Activated naive CD8-positive, alpha-beta T cell treated with anti-CD3 and anti-CD28 coated beads for 36 hours (primary cell): ENCODE measurements around the gene ZYX. TPM values are rescaled to one million over a fixed set of nuclear protein-coding genes. Genes with fewer than 3 reads are reported as not detected.
"Not testable (repeated sequence)": the region's sequence is repeated elsewhere in the genome, so short reads cannot be mapped to it uniquely, and the experiment has no call there.

Source experiments
- DNase-seq: peaks from one replicate; pipeline ENCODE4 v3.0.0; 2021
- H3K27ac Mint-ChIP-seq: one replicate; pipeline ENCODE4 v1.8.0; 2022; ENCODE audit warnings: mild to moderate bottlenecking, moderate library complexity, mixed read lengths
- H3K27me3 Mint-ChIP-seq: one replicate; pipeline ENCODE4 v1.8.0; 2022; ENCODE audit warnings: mild to moderate bottlenecking, mixed read lengths
- H3K36me3 Mint-ChIP-seq: one replicate; pipeline ENCODE4 v1.8.0; 2021; ENCODE audit warnings: mild to moderate bottlenecking, mixed read lengths
- H3K4me1 Mint-ChIP-seq: one replicate; pipeline ENCODE4 v1.8.0; 2021; ENCODE audit warnings: mixed read lengths
- H3K4me3 Mint-ChIP-seq: one replicate; pipeline ENCODE4 v1.8.0; 2022; ENCODE audit warnings: mild to moderate bottlenecking, moderate library complexity, mixed read lengths
- H3K9me3 Mint-ChIP-seq: one replicate; pipeline ENCODE4 v1.8.0; 2022; ENCODE audit warnings: mixed read lengths
- total RNA-seq, 2 experiments: library from RNA; stranded (reverse); gene quantifications; one replicate each; pipeline ENCODE4 v1.2.3, GENCODE V29; 2021

ZYX gene
- total RNA-seq, 2 experiments from 2014 or later = 116 to 118 TPM

GRCh38 chr7:143411976-143412708, 31.0 kb downstream of the ZYX start:
- no peak for DNase-seq

GRCh38 chr7:143413123-143413522, 32.0 kb downstream of the ZYX start:
- DNase-seq = no peak
- H3K27me3 Mint-ChIP-seq = no peaks in the 10 kb centered on the region
- H3K4me3 Mint-ChIP-seq = no peak overlapping the region
- no peaks in the 10 kb centered on the region for H3K36me3 Mint-ChIP-seq
- H3K4me1 Mint-ChIP-seq = peaks cover 37% of the 10 kb centered on the region
- no peaks in the 10 kb centered on the region for H3K9me3 Mint-ChIP-seq
- no peak overlapping the region for H3K27ac Mint-ChIP-seq

More at GRCh38 chr7:143411976-143412708, 31.0 kb downstream of the ZYX start:
- H3K9me3 Mint-ChIP-seq = no peaks in the 10 kb centered on the region
- peaks cover 1% of the 10 kb centered on the region for H3K36me3 Mint-ChIP-seq
- H3K27ac Mint-ChIP-seq = no peak overlapping the region
- H3K27me3 Mint-ChIP-seq = no peaks in the 10 kb centered on the region
- H3K4me1 Mint-ChIP-seq = peaks cover 46% of the 10 kb centered on the region
- no peak overlapping the region for H3K4me3 Mint-ChIP-seq

GRCh38 chr7:143415209-143415608, 34.1 kb downstream of the ZYX start:
- H3K27me3 Mint-ChIP-seq, DNase-seq, H3K4me3 Mint-ChIP-seq, H3K36me3 Mint-ChIP-seq, H3K9me3 Mint-ChIP-seq, H3K27ac Mint-ChIP-seq: not testable (repeated sequence)
- peaks cover 29% of the 10 kb centered on the region for H3K4me1 Mint-ChIP-seq

GRCh38 chr7:143415742-143416397, 34.7 kb downstream of the ZYX start:
- Mint-ChIP-seq H3K4me3 (no peak overlapping the region), H3K9me3 (peaks cover 7% of the 10 kb centered on the region), H3K36me3 (peaks cover 5% of the 10 kb centered on the region), H3K27me3 (no peaks in the 10 kb centered on the region), H3K4me1 (peaks cover 24% of the 10 kb centered on the region), H3K27ac (no peak overlapping the region)
- DNase-seq = no peak

GRCh38 chr7:143416565-143417149, 35.5 kb downstream of the ZYX start:
- Mint-ChIP-seq H3K9me3 (peaks cover 7% of the 10 kb centered on the region), H3K27me3 (no peaks in the 10 kb centered on the region), H3K36me3 (peaks cover 5% of the 10 kb centered on the region), H3K4me3 (no peak overlapping the region), H3K4me1 (peaks cover 18% of the 10 kb centered on the region), H3K27ac (no peak overlapping the region)
- DNase-seq = no peak

GRCh38 chr7:143417734-143418383, 36.7 kb downstream of the ZYX start:
- Mint-ChIP-seq H3K36me3 (peaks cover 5% of the 10 kb centered on the region), H3K9me3 (peaks cover 7% of the 10 kb centered on the region), H3K27me3 (no peaks in the 10 kb centered on the region), H3K4me3 (no peak overlapping the region), H3K4me1 (peaks cover 16% of the 10 kb centered on the region), H3K27ac (no peak overlapping the region)
- no peak for DNase-seq

DNA sequence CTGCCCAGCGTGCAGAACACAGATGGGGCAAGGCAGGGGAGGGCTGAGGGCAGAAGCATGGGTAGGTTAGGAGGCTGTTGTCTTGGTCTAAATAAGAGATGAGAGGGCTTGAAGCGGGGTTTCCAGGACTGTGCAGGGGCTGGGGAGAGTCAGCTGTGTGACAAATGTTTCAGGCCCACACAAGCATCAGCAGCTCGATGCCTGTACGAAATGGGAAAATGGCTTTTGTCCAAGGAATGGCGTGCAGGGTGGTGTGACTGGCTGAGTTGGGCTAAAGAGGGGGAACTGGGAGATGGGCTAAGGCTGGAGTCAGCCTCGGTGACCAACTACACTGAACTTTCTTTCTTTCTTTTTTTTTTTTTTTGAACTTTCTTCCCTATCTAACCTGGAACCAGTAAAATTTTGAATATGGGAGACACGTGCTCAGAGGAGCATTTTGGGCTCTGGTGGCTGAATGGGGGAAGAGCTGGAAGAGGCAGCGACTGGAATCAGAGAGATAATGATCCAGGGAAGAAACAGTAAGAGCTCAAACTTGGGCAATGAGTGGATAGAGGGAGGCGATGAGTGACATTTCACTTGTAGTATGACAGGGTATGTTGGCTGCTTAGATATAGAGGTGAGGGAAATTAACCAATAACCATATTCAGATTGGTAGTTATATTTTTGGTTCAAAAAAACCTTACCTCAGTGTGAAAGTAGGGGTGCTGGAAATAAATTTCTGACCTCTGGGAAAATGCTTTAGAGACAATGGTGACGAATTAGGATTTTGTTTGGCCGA, 37.7 kb downstream of the ZYX start:
- Mint-ChIP-seq H3K4me3 (no peak overlapping the region), H3K4me1 (peaks cover 12% of the 10 kb centered on the region), H3K36me3 (peaks cover 5% of the 10 kb centered on the region), H3K27ac (no peak overlapping the region), H3K27me3 (no peaks in the 10 kb centered on the region), H3K9me3 (peaks cover 7% of the 10 kb centered on the region)
- no peak for DNase-seq

GRCh38 chr7:143419880-143420279, 38.7 kb downstream of the ZYX start:
- Mint-ChIP-seq H3K4me3 (no peak overlapping the region), H3K27me3 (no peaks in the 10 kb centered on the region), H3K4me1 (peaks cover 12% of the 10 kb centered on the region), H3K36me3 (peaks cover 5% of the 10 kb centered on the region), H3K9me3 (peaks cover 7% of the 10 kb centered on the region), H3K27ac (no peak overlapping the region)
- DNase-seq = no peak

DNA sequence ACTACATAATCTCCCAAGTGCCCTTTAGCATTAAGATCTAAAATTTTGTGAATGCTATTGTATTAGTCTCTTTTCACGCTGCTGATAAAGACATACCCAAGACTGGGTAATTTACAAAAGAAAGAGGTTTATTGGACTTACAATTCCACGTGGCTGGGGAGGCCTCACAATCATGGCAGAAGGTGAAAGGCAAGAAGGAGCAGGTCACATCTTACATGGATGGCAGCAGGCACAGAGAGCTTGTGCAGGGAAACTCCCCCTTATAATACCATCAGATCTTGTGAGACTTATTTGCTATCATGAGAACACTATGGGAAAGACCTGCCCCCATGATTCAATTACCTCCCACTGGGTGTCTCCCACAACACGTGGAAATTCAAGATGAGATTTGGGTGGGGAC, 39.5 kb downstream of the ZYX start:
- H3K27ac Mint-ChIP-seq, H3K27me3 Mint-ChIP-seq, DNase-seq, H3K9me3 Mint-ChIP-seq, H3K36me3 Mint-ChIP-seq, H3K4me3 Mint-ChIP-seq: not testable (repeated sequence)
- H3K4me1 Mint-ChIP-seq = peaks cover 10% of the 10 kb centered on the region

- H3K4me1 Mint-ChIP-seq = peaks cover 16% of the 10 kb centered on the region
- DNase-seq = no peak
- no peak overlapping the region for H3K27ac Mint-ChIP-seq
- peaks cover 5% of the 10 kb centered on the region for H3K36me3 Mint-ChIP-seq
- H3K4me3 Mint-ChIP-seq = no peak overlapping the region
- H3K9me3 Mint-ChIP-seq = peaks cover 7% of the 10 kb centered on the region
- no peaks in the 10 kb centered on the region for H3K27me3 Mint-ChIP-seq
Observed at GRCh38 chr7:143422033-143422432, 40.9 kb downstream of the ZYX start.

DNA sequence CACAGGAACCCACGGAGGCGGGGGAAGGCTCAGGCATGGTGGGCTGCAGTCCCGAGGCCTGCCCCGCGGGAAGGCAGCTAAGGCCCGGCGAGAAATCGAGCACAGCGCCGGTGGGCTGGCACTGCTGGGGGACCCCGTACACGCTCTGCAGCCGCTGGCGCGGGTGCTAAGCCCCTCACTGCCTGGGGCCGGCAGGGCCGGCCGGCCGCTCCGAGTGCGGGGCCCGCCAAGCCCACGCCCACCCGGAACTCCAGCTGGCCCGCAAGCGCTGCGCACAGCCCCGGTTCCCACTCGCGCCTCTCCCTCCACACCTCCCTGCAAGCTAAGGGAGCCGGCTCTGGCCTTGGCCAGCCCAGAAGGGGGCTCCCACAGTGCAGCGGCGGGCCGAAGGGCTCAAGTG, 43.3 kb downstream of the ZYX start:
- DNase-seq, H3K36me3 Mint-ChIP-seq, H3K9me3 Mint-ChIP-seq, H3K27ac Mint-ChIP-seq, H3K4me3 Mint-ChIP-seq, H3K27me3 Mint-ChIP-seq: not testable (repeated sequence)
- H3K4me1 Mint-ChIP-seq = peaks cover 13% of the 10 kb centered on the region

DNA sequence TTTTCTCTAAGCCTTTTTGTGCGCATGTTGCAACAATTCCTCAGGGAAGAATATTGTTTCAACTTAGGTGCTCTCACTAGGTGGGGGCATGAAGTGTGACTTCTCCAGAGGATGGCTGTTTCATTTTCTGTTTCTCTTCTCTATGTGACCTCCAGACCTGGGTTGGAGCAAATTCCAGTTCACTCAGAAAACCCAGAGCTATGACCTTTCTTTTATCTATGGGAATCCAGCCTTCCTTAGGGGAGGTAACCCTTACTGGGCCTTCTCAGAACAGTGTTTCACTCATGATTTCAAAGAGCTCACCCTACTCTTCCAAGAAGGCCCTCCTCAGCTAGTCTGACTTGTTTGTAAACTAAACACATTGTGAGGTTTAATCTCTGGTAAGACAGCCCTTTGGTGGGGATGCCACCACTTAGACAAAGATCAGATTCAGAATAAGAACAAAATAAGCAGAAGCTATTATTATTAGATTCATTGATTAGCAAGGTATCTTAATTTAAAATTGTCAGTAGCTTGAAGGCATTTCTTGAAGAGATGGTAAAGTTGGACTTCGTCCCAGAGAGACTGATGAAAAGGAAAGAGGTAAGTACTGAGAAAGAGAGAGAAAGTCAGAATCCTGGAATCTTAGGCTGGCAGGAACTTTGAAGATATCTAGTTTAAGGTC, 45.5 kb downstream of the ZYX start:
- H3K4me3 Mint-ChIP-seq = no peak overlapping the region
- H3K27ac Mint-ChIP-seq = no peak overlapping the region
- H3K27me3 Mint-ChIP-seq = no peaks in the 10 kb centered on the region
- H3K36me3 Mint-ChIP-seq = no peaks in the 10 kb centered on the region
- H3K4me1 Mint-ChIP-seq = peaks cover 8% of the 10 kb centered on the region
- no peak for DNase-seq
- H3K9me3 Mint-ChIP-seq = no peaks in the 10 kb centered on the region

GRCh38 chr7:143429770-143430698, 48.9 kb downstream of the ZYX start:
- H3K36me3 Mint-ChIP-seq = no peaks in the 10 kb centered on the region
- no peaks in the 10 kb centered on the region for H3K9me3 Mint-ChIP-seq
- DNase-seq = no peak

More at GRCh38 chr7:143429770-143430698, 48.9 kb downstream of the ZYX start:
- no peak overlapping the region for H3K4me3 Mint-ChIP-seq
- peaks cover 9% of the 10 kb centered on the region for H3K4me1 Mint-ChIP-seq
- H3K27ac Mint-ChIP-seq = no peak overlapping the region
- H3K27me3 Mint-ChIP-seq = no peaks in the 10 kb centered on the region
